GM18858 (cell line): Measurements from ENCODE around the gene SMARCC1.

Experiments used
- ATAC-seq: cut with Tn5 transposase; IDR thresholded peaks from one replicate; pipeline ENCODE4 v1.9.1; 2021; ENCODE audit not compliant: unreplicated experiment

The SMARCC1 gene

GRCh38 chr3:47592066-47592795 is 189.5 kb downstream of the SMARCC1 start:
- no peak for ATAC-seq

GRCh38 chr3:47590216-47590615 is 191.5 kb downstream of the SMARCC1 start:
- no peak for ATAC-seq

- ATAC-seq = no peak
Observed at GRCh38 chr3:47588587-47588986, 193.1 kb downstream of the SMARCC1 start.

- no peak for ATAC-seq
Observed at GRCh38 chr3:47588053-47588452, 193.6 kb downstream of the SMARCC1 start.

GRCh38 chr3:47586746-47587145 is 194.9 kb downstream of the SMARCC1 start:
- ATAC-seq = no peak

- ATAC-seq = no peak
Observed at GRCh38 chr3:47583320-47584075, 198.2 kb downstream of the SMARCC1 start.

GRCh38 chr3:47581835-47582234 is 199.9 kb downstream of the SMARCC1 start:
- no peak for ATAC-seq

- no peak for ATAC-seq
Observed at GRCh38 chr3:47581422-47581821, 200.3 kb downstream of the SMARCC1 start.

GRCh38 chr3:47580481-47580880 is 201.2 kb downstream of the SMARCC1 start:
- no peak for ATAC-seq

GRCh38 chr3:47579875-47580274 is 201.8 kb downstream of the SMARCC1 start:
- ATAC-seq = no peak

GRCh38 chr3:47578691-47579632 is 202.7 kb downstream of the SMARCC1 start, which contains the start of gene CSPG5:
CSPG5 (minus strand) TSS chr3:47578865; CDS start chr3:47578693, 172 bp downstream.
- no peak for ATAC-seq

- no peak for ATAC-seq
Observed at GRCh38 chr3:47578119-47578632, 203.5 kb downstream of the SMARCC1 start.

- no peak for ATAC-seq
Observed at GRCh38 chr3:47577583-47578118, 204.0 kb downstream of the SMARCC1 start.

- ATAC-seq = no peak
Observed at GRCh38 chr3:47573190-47574172, 208.2 kb downstream of the SMARCC1 start.

- no peak for ATAC-seq
Observed at GRCh38 chr3:47571391-47572175, 210.1 kb downstream of the SMARCC1 start.

- no peak for ATAC-seq
Observed at GRCh38 chr3:47568901-47569300, 212.8 kb downstream of the SMARCC1 start.

GRCh38 chr3:47567149-47567548 is 214.5 kb downstream of the SMARCC1 start:
- no peak for ATAC-seq

- ATAC-seq = no peak
Observed at GRCh38 chr3:47566667-47567066, 215.0 kb downstream of the SMARCC1 start.
